PC-9 (cell line): ENCODE data around the gene AP1B1. TPM values are rescaled to one million over a fixed set of nuclear protein-coding genes. Genes with fewer than 3 reads are reported as not detected.

Experiments used
- BruUV-seq: library from RNA; stranded (reverse); fragments of 400-500 nt; replicated peaks from 2 replicates; lab custom pipeline; 2021; lab: Mats Ljungman, UMichigan
- CTCF ChIA-PET: fragments of 300-600 bp; sonication (Branson Sonifier 250); formaldehyde crosslinking; loops from one replicate; lab custom pipeline; 2022; ENCODE audit warnings: antibody characterized with exemption; lab: Charles Lee
- POLR2A ChIA-PET: fragments of 300-600 bp; sonication (Branson Sonifier 250); formaldehyde crosslinking; loops from one replicate; lab custom pipeline; 2022; ENCODE audit warnings: antibody characterized with exemption; ENCODE audit not compliant: unreplicated experiment; lab: Charles Lee
- DNase-seq, 2 experiments: peaks; one replicate each; pipeline versions ENCODE4 v3.0.0 to v3.0.0-alpha.2; 2015 to 2022; ENCODE audit warnings: mixed read lengths in 1 of 2
- H2AFZ ChIP-seq: fragments of 200-600 bp; sonication (generic); 2 replicates; pipeline ENCODE4 v1.8.1; 2017; ENCODE audit warnings: antibody characterized with exemption
- H3F3A ChIP-seq: fragments of 200-600 bp; sonication (generic); 2 replicates; pipeline ENCODE4 v1.8.1; 2017; ENCODE audit warnings: antibody characterized with exemption, mild to moderate bottlenecking, low read depth; ENCODE audit not compliant: insufficient read depth
- H3K27ac ChIP-seq: fragments of 200-600 bp; sonication (generic); 2 replicates; pipeline ENCODE4 v1.6.1; 2016; ENCODE audit warnings: mixed run types
- H3K27me3 ChIP-seq: fragments of 200-600 bp; sonication (generic); 2 replicates; pipeline ENCODE4 v1.6.1; 2016; ENCODE audit warnings: low read depth, mixed run types; ENCODE audit not compliant: insufficient read depth
- H3K36me3 ChIP-seq: fragments of 200-600 bp; sonication (generic); 2 replicates; pipeline ENCODE4 v1.6.1; 2016; ENCODE audit warnings: low read depth, mixed run types
- H3K4me1 ChIP-seq: fragments of 200-600 bp; sonication (generic); replicated peaks from 2 replicates; pipeline ENCODE4 v1.6.1; 2016; ENCODE audit warnings: mixed run types; ENCODE audit not compliant: insufficient read depth
- H3K4me2 ChIP-seq: fragments of 200-600 bp; sonication (generic); 2 replicates; pipeline ENCODE4 v1.6.1; 2017; ENCODE audit warnings: mixed run types
- H3K4me3 ChIP-seq: fragments of 200-600 bp; sonication (generic); 2 replicates; pipeline ENCODE4 v1.6.1; 2016; ENCODE audit warnings: mixed run types
- H3K79me2 ChIP-seq: fragments of 200-600 bp; sonication (generic); 2 replicates; pipeline ENCODE4 v1.6.1; 2017; ENCODE audit warnings: low read depth, mixed run types
- H3K9me2 ChIP-seq: fragments of 200-600 bp; sonication (generic); 2 replicates; pipeline ENCODE4 v1.8.1; 2017; ENCODE audit warnings: mild to moderate bottlenecking; ENCODE audit not compliant: insufficient read depth
- H3K9me3 ChIP-seq: fragments of 200-600 bp; sonication (generic); 2 replicates; pipeline ENCODE4 v1.8.1; 2016; ENCODE audit warnings: low read depth; ENCODE audit not compliant: insufficient read depth
- H4K20me1 ChIP-seq: fragments of 200-600 bp; sonication (generic); 2 replicates; pipeline ENCODE4 v1.8.1; 2017; ENCODE audit not compliant: insufficient read depth
- CTCF ChIP-seq: fragments of 200-600 bp; sonication (generic); conservative IDR thresholded peaks from 2 replicates; pipeline ENCODE4 v1.6.1; 2017; ENCODE audit warnings: mixed run types, antibody characterized with exemption, mild to moderate bottlenecking, moderate library complexity
- EZH2 ChIP-seq: fragments of 200-600 bp; sonication (generic); IDR thresholded peaks from 2 replicates; pipeline ENCODE4 v1.8.0; 2017; ENCODE audit warnings: antibody characterized with exemption, low read depth
- intact Hi-C: fragments of 100-400 bp; cut with micrococcal nuclease; formaldehyde crosslinking; loops from one replicate; pipeline ENCODE4 v1.10.0; 2022; ENCODE audit not compliant: unreplicated experiment
- total RNA-seq: library from RNA; stranded (reverse); gene quantifications from 2 replicates; pipeline ENCODE4 v1.2.3, GENCODE V29; 2021

The AP1B1 gene
- total RNA-seq, 1 experiment from 2014 or later = 50.8 TPM

GRCh38 chr22:29329581-29329980 lies 58.8 kb downstream of the AP1B1 start:
- H3K4me3 ChIP-seq = no peak overlapping the region
- no peak overlapping the region for H2AFZ ChIP-seq
- no peaks in the 10 kb centered on the region for H3K9me2 ChIP-seq
- no peak overlapping the region for H3K27ac ChIP-seq
- H3K27me3 ChIP-seq = no peaks in the 10 kb centered on the region
- CTCF ChIA-PET = no interaction called here
- no peaks in the 10 kb centered on the region for H3K79me2 ChIP-seq
- no peak for DNase-seq
- POLR2A ChIA-PET = no interaction called here
- BruUV-seq = no TSS peak
- no peaks in the 10 kb centered on the region for H4K20me1 ChIP-seq
- H3K36me3 ChIP-seq = no peaks in the 10 kb centered on the region
- H3K4me2 ChIP-seq = no peak overlapping the region
- H3K9me3 ChIP-seq = no peaks in the 10 kb centered on the region
- TF ChIP-seq EZH2 = no peak
- TF ChIP-seq CTCF = no peak
- no peaks in the 10 kb centered on the region for H3F3A ChIP-seq
- H3K4me1 ChIP-seq = no peaks in the 10 kb centered on the region
- intact Hi-C loops = no loop called here

- H3K36me3 ChIP-seq = no peaks in the 10 kb centered on the region
- no peaks in the 10 kb centered on the region for H4K20me1 ChIP-seq
- TF ChIP-seq EZH2 = no peak
- TF ChIP-seq CTCF = no peak
- H3K4me2 ChIP-seq = no peak overlapping the region
- DNase-seq = no peak
- H3F3A ChIP-seq = no peaks in the 10 kb centered on the region
- intact Hi-C loops = no loop called here
- CTCF ChIA-PET = no interaction called here
- H3K79me2 ChIP-seq = no peaks in the 10 kb centered on the region
- no peaks in the 10 kb centered on the region for H3K9me3 ChIP-seq
- BruUV-seq = no TSS peak
- H2AFZ ChIP-seq = no peak overlapping the region
- POLR2A ChIA-PET = no interaction called here
- no peaks in the 10 kb centered on the region for H3K9me2 ChIP-seq
- no peaks in the 10 kb centered on the region for H3K4me1 ChIP-seq
- no peaks in the 10 kb centered on the region for H3K27me3 ChIP-seq
- no peak overlapping the region for H3K4me3 ChIP-seq
- no peak overlapping the region for H3K27ac ChIP-seq
Measured at GRCh38 chr22:29328566-29329500, 59.5 kb downstream of the AP1B1 start.

GRCh38 chr22:29328055-29328454 lies 60.3 kb downstream of the AP1B1 start:
- Histone ChIP-seq H3K36me3 (no peaks in the 10 kb centered on the region), H3K27me3 (no peaks in the 10 kb centered on the region), H3K4me1 (no peaks in the 10 kb centered on the region), H3F3A (no peaks in the 10 kb centered on the region), H4K20me1 (no peaks in the 10 kb centered on the region), H3K27ac (no peak overlapping the region), H3K9me2 (no peaks in the 10 kb centered on the region), H3K79me2 (no peaks in the 10 kb centered on the region), H3K4me3 (no peak overlapping the region), H3K9me3 (no peaks in the 10 kb centered on the region), H2AFZ (no peak overlapping the region), H3K4me2 (no peak overlapping the region)
- TF ChIP-seq EZH2 (no peak), CTCF (no peak)
- CTCF ChIA-PET = no interaction called here
- intact Hi-C loops = no loop called here
- POLR2A ChIA-PET = no interaction called here
- BruUV-seq = no TSS peak
- no peak for DNase-seq
